GM23248 (cell line): ENCODE results near the gene PAQR9.

Experiments
- EZH2 ChIP-seq: fragments of 200-600 bp; sonication (generic); IDR thresholded peaks from 2 replicates; pipeline ENCODE4 v1.6.1; 2018; ENCODE audit warnings: antibody characterized with exemption, mild to moderate bottlenecking; ENCODE audit not compliant: insufficient read depth, poor library complexity, severe bottlenecking
- EZH2phosphoT487 ChIP-seq: fragments of 200-600 bp; sonication (generic); IDR thresholded peaks from 2 replicates; pipeline ENCODE4 v1.6.1; 2018; ENCODE audit warnings: antibody characterized with exemption, moderate library complexity, mild to moderate bottlenecking, low read depth; ENCODE audit not compliant: insufficient read depth

- no peak for TF ChIP-seq EZH2
- TF ChIP-seq EZH2phosphoT487, result no peak
Observed at GRCh38 chr3:142972092-142972753, 8.7 kb upstream of the PAQR9 start.
